ENCODE measurements around the gene PPP3R2.

PPP3R2 gene

DNA sequence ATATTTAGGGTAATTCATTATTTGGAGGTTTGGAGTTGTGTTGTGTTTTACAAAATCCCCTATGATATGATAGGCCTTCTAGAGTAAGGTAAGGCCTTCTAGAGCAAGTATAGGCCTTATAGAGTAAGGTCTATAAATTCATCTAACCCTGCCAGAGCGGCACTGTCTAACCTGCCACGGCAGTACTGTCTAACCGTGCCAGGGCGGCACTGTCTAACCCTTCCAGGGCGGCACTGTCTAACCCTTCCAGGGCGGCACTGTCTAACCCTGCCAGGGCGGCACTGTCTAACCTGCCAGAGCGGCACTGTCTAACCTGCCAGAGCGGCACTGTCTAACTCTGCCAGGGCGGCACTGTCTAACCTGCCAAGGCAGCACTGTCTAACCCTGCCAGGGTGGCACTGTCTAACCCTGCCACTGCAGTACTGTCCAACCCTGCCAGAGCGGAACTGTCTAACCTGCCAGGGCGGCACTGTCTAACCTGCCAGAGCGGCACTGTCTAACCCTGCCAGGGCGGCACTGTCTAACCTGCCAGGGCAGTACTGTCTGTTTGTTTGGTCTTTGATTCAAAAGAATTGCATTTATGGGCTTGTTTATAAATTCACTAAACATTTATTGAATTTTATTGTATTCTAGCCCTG, 51.6 kb downstream of the PPP3R2 start:
- Histone ChIP-seq H3K4me3 (ENCODE audit: low read length) (no peak overlapping the region), H3K9me3 (ENCODE audit: low read length) (no peaks in the 10 kb centered on the region), H3K27me3 (ENCODE audit: insufficient read depth, low read length) (no peaks in the 10 kb centered on the region), H3K36me3 (ENCODE audit: insufficient read depth, low read length) (peaks cover 73% of the 10 kb centered on the region), H3K4me1 (ENCODE audit: insufficient read depth, low read length) (no peaks in the 10 kb centered on the region), H2AFZ (ENCODE audit: low read depth, low read length) (no peak overlapping the region)

Data from neuron (in vitro differentiated cells).